GM19025 (cell line): ENCODE results near the gene IQGAP2.

ENCODE experiments used
- ATAC-seq: cut with Tn5 transposase; IDR thresholded peaks from one replicate; pipeline ENCODE4 v1.9.1; 2021; ENCODE audit warnings: mild to moderate bottlenecking, low read depth, moderate library complexity; ENCODE audit not compliant: unreplicated experiment

Gene IQGAP2

DNA sequence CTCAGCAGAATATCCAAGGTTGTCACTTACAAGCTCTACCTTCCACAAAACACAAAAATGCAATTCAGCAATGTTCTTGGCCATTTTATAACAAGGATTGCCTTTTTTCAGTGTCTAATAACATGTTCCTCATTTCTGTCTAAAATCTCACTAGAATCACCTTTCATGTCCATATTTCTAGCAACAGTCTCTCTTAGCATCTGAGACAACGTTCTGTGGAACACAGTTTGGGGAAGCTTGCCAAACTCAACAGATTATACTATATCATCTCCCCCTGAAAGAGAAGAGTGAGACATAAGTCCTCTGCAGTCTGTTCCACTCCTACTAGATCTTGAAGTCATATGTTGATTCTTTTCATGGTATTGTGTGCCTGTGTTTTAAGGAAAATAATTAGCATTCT is 149.5 kb downstream of the IQGAP2 start:
- no peak for ATAC-seq

- no peak for ATAC-seq
Measured at GRCh38 chr5:76553251-76553650, 150.2 kb downstream of the IQGAP2 start.

GRCh38 chr5:76555114-76555513 is 152.0 kb downstream of the IQGAP2 start:
- no peak for ATAC-seq

DNA sequence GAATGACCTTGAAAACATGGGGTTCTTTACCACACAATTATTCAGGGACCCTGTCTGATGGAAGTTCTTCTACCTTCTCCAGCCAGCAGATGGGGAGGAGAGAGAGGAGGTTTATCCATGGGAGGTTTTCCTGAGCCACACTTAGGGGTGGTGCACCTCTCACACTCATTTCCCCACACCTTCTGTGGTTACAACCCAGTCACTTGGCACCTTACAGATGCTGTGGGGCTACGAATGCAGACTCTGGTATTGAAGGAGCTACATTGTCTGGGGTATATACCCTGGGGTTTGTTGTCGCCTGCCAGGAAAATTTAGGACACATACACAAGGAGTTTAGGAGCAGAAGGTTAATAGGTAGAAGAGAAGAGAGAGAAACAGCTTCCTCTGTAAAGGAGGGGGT is 152.6 kb downstream of the IQGAP2 start:
- ATAC-seq: no peak

GRCh38 chr5:76556511-76557221 is 153.6 kb downstream of the IQGAP2 start:
- peak; percentile 89 for ATAC-seq

DNA sequence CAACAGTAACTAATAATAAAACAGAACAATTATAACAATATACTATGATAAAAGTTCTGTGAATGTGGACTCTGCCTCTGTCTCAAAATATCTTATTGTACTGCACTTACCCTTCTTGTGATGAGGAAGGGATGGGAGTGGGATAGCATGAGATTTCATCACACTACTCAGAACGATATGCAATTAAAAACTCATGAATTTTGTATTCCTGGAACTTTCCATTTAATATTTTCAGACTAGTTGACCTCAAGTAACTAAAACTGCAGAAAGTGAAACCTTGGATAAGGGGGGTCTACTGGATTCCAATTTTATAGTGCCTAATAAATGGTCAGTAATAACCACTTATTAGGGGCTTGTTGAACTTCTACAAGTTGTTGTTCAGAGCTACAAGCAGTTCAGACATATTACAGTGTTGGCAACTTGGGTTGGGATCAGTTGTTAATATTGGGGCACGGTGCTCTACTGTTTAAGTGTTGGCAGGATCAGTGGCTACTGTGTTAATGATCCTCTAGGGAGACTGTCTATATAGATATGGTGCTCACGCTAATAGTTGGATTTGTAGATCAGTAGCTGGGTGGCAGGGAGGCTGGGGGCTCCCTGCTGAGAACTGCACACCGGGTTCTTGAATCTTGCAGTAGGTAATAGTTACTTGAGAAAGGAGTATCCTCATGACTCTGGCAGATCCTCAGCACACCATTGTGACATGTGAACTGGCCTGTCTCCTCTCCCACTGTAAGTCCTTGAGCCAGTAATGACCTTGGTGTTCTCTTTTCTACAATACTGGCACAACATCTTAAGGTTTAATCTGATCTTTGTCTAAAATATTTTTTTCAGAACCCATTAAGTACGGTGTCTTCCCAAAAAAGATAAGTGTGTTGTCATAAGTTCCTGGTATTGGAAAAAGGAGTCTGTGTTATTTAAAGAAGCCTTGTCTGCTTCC is 158.1 kb downstream of the IQGAP2 start:
- no peak for ATAC-seq

DNA sequence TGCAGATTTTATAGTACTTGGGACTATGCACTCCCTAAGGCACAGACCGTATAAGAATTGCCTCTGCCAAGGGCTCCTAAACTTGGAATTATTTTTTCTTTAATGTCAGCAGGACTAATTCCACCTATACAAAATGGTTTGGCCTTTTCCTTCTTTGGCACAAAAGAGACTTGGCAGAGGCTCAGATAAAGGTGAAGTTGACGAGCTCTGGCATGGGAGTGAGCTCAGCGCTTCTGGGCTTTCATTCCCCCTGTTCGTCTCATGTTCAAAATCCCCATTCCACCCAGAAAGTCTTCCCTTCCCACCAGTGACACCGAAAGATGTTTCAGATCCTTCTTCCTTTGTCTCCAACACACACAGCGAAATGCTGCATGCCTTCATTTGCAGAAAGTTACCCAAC is 158.9 kb downstream of the IQGAP2 start:
- no peak for ATAC-seq

DNA sequence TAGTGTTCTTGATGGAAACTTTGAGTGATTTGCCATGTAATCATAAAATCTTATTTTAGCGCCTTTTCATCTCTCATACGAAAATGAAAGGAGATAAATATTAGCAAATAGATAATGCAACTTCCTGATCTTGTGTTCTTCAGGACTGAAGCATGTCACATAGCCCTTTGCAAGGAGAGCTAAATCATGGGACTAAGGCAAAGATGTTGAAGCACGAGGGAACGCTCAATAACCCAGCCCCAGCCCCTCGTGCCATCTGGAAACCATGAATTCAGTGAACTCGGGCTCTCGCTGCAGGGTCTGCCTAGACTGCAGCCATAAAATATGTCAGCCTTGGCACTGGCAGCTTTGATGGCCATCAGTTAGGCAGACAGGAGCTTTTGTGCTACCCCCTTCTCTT is 161.9 kb downstream of the IQGAP2 start:
- ATAC-seq: no peak

- ATAC-seq: no peak
Measured at GRCh38 chr5:76570153-76570552, 167.1 kb downstream of the IQGAP2 start.

- ATAC-seq: no peak
Measured at GRCh38 chr5:76571559-76571958, 168.5 kb downstream of the IQGAP2 start.

DNA sequence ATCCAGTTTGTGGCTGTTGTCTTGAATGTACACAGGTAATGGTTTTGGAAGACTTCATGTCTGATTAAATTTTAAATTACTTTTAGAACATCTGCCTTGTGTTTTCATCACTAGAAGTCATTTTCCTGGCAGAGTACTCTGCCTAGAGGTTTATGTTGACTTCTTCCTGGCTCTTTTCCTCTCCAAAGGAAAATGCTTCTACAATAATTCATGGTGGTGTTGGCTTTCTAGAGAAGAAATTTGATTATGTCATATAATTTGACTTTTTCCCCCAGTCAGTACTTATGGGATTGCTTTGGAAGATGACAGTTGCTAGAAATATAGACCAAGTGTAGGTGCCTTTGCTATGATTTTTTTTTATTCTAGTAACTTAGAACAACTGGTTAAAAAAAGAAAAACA is 173.4 kb downstream of the IQGAP2 start:
- no peak for ATAC-seq

GRCh38 chr5:76576996-76577395 is 173.9 kb downstream of the IQGAP2 start:
- ATAC-seq: no peak

GRCh38 chr5:76579166-76579937 is 176.3 kb downstream of the IQGAP2 start:
- no peak for ATAC-seq

GRCh38 chr5:76580981-76581380 is 177.9 kb downstream of the IQGAP2 start:
- no peak for ATAC-seq

- ATAC-seq: peak; percentile 84
Measured at GRCh38 chr5:76582230-76583162, 179.4 kb downstream of the IQGAP2 start.

GRCh38 chr5:76583163-76584047 is 180.3 kb downstream of the IQGAP2 start:
- no peak for ATAC-seq

DNA sequence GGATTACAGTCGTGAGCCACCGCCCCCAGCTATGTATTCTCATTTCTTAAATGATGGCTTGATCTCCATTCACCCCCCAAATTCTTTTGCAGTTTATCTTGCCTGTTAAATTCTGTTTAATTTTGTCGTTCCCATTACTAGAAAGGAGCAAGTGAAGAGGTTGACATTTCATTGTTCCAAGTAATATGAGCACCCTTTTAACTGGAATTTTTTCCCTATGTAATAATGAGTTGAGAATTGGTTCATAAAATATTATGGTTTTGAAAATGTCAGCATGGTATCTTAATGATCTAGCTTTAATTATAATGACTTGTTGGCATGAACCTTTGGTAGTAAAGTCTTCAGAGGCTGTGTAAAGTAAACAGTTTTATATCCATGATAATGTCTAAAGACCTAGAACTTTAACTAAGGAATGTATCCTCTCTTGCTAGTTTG is 182.7 kb downstream of the IQGAP2 start:
- ATAC-seq: no peak

GRCh38 chr5:76586531-76586930 is 183.4 kb downstream of the IQGAP2 start:
- ATAC-seq: no peak

DNA sequence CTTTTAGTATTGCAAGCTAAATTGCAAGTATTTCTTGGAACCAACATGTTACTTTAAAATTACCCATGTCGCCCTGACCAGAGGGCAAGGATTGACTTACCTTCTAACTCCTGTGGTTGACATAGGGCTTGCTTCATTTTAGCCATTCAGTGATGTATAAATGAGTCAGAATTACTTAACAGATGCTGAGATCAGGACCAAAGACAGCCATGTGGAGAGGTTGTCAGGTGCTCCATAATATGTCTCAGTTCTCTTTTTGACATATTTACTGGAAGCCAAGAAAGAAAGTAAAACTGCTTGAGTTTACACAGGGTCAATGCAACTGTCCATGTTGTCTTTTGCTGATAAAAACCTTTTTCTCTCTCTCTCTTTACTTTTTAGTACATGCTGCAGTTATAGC is 186.9 kb downstream of the IQGAP2 start:
- ATAC-seq: peak; percentile 99
